IMR-90 (cell line): ENCODE measurements around the gene GOLT1A.

Source experiments
- CTCF ChIP-seq: conservative IDR thresholded peaks from 2 replicates; pipeline ENCODE4 v1.5.1; 2012; ENCODE audit warnings: mild to moderate bottlenecking, low read depth, low read length, improper control_type of control experiment
- POLR2A ChIP-seq: IDR thresholded peaks from 2 replicates; pipeline ENCODE4 v1.6.1; 2012; ENCODE audit warnings: mild to moderate bottlenecking, low read depth, low read length

- no peak for TF ChIP-seq POLR2A
- no peak for TF ChIP-seq CTCF
Measured at GRCh38 chr1:204201348-204202040, 12.3 kb downstream of the GOLT1A start.
